IMR-90 (cell line): ENCODE results near the gene MIOX.

Experiments used
- BHLHE40 ChIP-seq: fragments of 150-350 bp; IDR thresholded peaks from 2 replicates; pipeline ENCODE4 v1.6.1; 2016; ENCODE audit warnings: mild to moderate bottlenecking, low read depth, low read length
- CEBPB ChIP-seq: IDR thresholded peaks from 2 replicates; pipeline ENCODE4 v1.6.1; 2012; ENCODE audit warnings: low read depth, low read length, improper control_type of control experiment
- CHD1 ChIP-seq: IDR thresholded peaks from 2 replicates; pipeline ENCODE4 v1.6.1; 2012; ENCODE audit warnings: low read depth, low read length, improper control_type of control experiment
- CTCF ChIP-seq: conservative IDR thresholded peaks from 2 replicates; pipeline ENCODE4 v1.5.1; 2012; ENCODE audit warnings: mild to moderate bottlenecking, low read depth, low read length, improper control_type of control experiment
- ELK1 ChIP-seq: fragments of 150-350 bp; IDR thresholded peaks from 2 replicates; pipeline ENCODE4 v1.6.1; 2016; ENCODE audit warnings: low read depth, mild to moderate bottlenecking, low read length, moderate library complexity, borderline replicate concordance
- FOS ChIP-seq: fragments of 150-350 bp; IDR thresholded peaks from 2 replicates; pipeline ENCODE4 v1.6.1; 2016; ENCODE audit warnings: low read depth, low read length
- MAFK ChIP-seq: IDR thresholded peaks from 2 replicates; pipeline ENCODE4 v1.6.1; 2012; ENCODE audit warnings: low read depth, low read length, improper control_type of control experiment
- MAZ ChIP-seq: IDR thresholded peaks from 2 replicates; pipeline ENCODE4 v1.6.1; 2012; ENCODE audit warnings: low read depth, mild to moderate bottlenecking, low read length, improper control_type of control experiment, moderate library complexity, borderline replicate concordance
- POLR2A ChIP-seq: IDR thresholded peaks from 2 replicates; pipeline ENCODE4 v1.6.1; 2012; ENCODE audit warnings: mild to moderate bottlenecking, low read depth, low read length
- RAD21 ChIP-seq: IDR thresholded peaks from 2 replicates; pipeline ENCODE4 v1.6.1; 2012; ENCODE audit warnings: low read length, improper control_type of control experiment
- RCOR1 ChIP-seq: IDR thresholded peaks from 2 replicates; pipeline ENCODE4 v1.6.1; 2012; ENCODE audit warnings: mild to moderate bottlenecking, low read length, improper control_type of control experiment; ENCODE audit not compliant: insufficient replicate concordance
- RFX5 ChIP-seq: IDR thresholded peaks from 2 replicates; pipeline ENCODE4 v1.8.0; 2012; ENCODE audit warnings: low read depth, mild to moderate bottlenecking, low read length, moderate library complexity
- SMC3 ChIP-seq: fragments of 150-350 bp; IDR thresholded peaks from 2 replicates; pipeline ENCODE4 v1.6.1; 2016; ENCODE audit warnings: low read depth, mild to moderate bottlenecking, antibody characterized with exemption, low read length, moderate library complexity
- USF2 ChIP-seq: fragments of 150-350 bp; IDR thresholded peaks from 2 replicates; pipeline ENCODE4 v1.6.1; 2017; ENCODE audit warnings: mild to moderate bottlenecking, antibody characterized with exemption, low read length, low read depth

GRCh38 chr22:50521710-50522109 is 35.1 kb downstream of the MIOX start:
- no peak for TF ChIP-seq CTCF
- TF ChIP-seq RCOR1, result no peak
- no peak for TF ChIP-seq RAD21
- no peak for TF ChIP-seq POLR2A
- TF ChIP-seq SMC3, result no peak
- no peak for TF ChIP-seq CHD1
- no peak for TF ChIP-seq USF2
- TF ChIP-seq ELK1, result no peak
- no peak for TF ChIP-seq FOS
- TF ChIP-seq MAZ, result no peak
- TF ChIP-seq RFX5, result no peak
- no peak for TF ChIP-seq CEBPB
- TF ChIP-seq BHLHE40, result no peak
- no peak for TF ChIP-seq MAFK
